ENCODE data around the gene PLIN4. TPM values are rescaled to one million over a fixed set of nuclear protein-coding genes. Genes with fewer than 3 reads are reported as not detected.
"Not testable (repeated sequence)": the region's sequence is repeated elsewhere in the genome, so short reads cannot be mapped to it uniquely, and the experiment has no call there.

PLIN4 gene
- total RNA-seq, 1 donor from 2014 or later, result 0.64 TPM

GRCh38 chr19:4547303-4548237, 29.3 kb upstream of the PLIN4 start:
- DNase-seq (ENCODE audit: low read depth in 2 of 2), result peak; percentile 31 to 48

GRCh38 chr19:4543842-4544647, 25.8 kb upstream of the PLIN4 start:
- no peak for DNase-seq (ENCODE audit: low read depth in 2 of 2)

GRCh38 chr19:4542896-4543841, 24.9 kb upstream of the PLIN4 start:
- no peak for DNase-seq (ENCODE audit: low read depth in 2 of 2)

GRCh38 chr19:4541806-4542145, 23.5 kb upstream of the PLIN4 start:
- not testable (repeated sequence) for DNase-seq (ENCODE audit: low read depth in 2 of 2)

GRCh38 chr19:4541114-4541805, 23.0 kb upstream of the PLIN4 start:
- DNase-seq (ENCODE audit: low read depth in 2 of 2), result no peak

GRCh38 chr19:4539693-4540581, 21.7 kb upstream of the PLIN4 start, which contains the start of gene LRG1:
LRG1 (minus strand) TSS chr19:4540036; CDS start chr19:4540013, 23 bp downstream.
- peak; percentile 38 to 74 for DNase-seq (ENCODE audit: low read depth in 2 of 2)

GRCh38 chr19:4539169-4539692, 20.9 kb upstream of the PLIN4 start:
- no peak for DNase-seq (ENCODE audit: low read depth in 2 of 2)

GRCh38 chr19:4538601-4538954, 20.3 kb upstream of the PLIN4 start:
- DNase-seq (ENCODE audit: low read depth in 2 of 2), result no peak

GRCh38 chr19:4537953-4538600, 19.8 kb upstream of the PLIN4 start:
- DNase-seq (ENCODE audit: low read depth in 2 of 2), result no peak

GRCh38 chr19:4536798-4537197, 18.5 kb upstream of the PLIN4 start:
- DNase-seq (ENCODE audit: low read depth in 2 of 2), result no peak

- DNase-seq (ENCODE audit: low read depth in 2 of 2), result peak; percentile 73 to 74
These were observed 16.8 kb upstream of the PLIN4 start, which contains the start of gene PLIN5 for GRCh38 chr19:4534836-4535658. PLIN5 (minus strand) TSS chr19:4535224; CDS start chr19:4534074, 1,150 bp downstream.

GRCh38 chr19:4533835-4534424, 15.6 kb upstream of the PLIN4 start:
- DNase-seq (ENCODE audit: low read depth in 2 of 2), result no peak

- DNase-seq (ENCODE audit: low read depth in 2 of 2), result no peak
These were observed 15.0 kb upstream of the PLIN4 start for GRCh38 chr19:4533334-4533733.

GRCh38 chr19:4531562-4532165, 13.4 kb upstream of the PLIN4 start:
- DNase-seq (ENCODE audit: low read depth in 2 of 2), result no peak

GRCh38 chr19:4529924-4530522, 11.7 kb upstream of the PLIN4 start:
- DNase-seq (ENCODE audit: low read depth in 2 of 2), result no peak

GRCh38 chr19:4528843-4529242, 10.6 kb upstream of the PLIN4 start:
- no peak for DNase-seq (ENCODE audit: low read depth in 2 of 2)

GRCh38 chr19:4527377-4527776, 9.1 kb upstream of the PLIN4 start:
- DNase-seq (ENCODE audit: low read depth in 2 of 2), result not testable (repeated sequence)
